Stimulated activated CD8-positive, alpha-beta memory T cell treated with anti-CD3 and anti-CD28 coated beads, Interleukin-7, amount 100 ng/mL, for 24 hours (primary cell): ENCODE results near the gene COL5A1.
"Not testable (repeated sequence)": the region's sequence is repeated elsewhere in the genome, so short reads cannot be mapped to it uniquely, and the experiment has no call there.

Experiments used
- DNase-seq: peaks from one replicate; pipeline ENCODE4 v3.0.0-alpha.2; 2020; ENCODE audit warnings: low read depth

COL5A1 gene

GRCh38 chr9:134678666-134679443 lies 37.3 kb downstream of the COL5A1 start:
- no peak for DNase-seq

GRCh38 chr9:134679616-134680392 lies 38.2 kb downstream of the COL5A1 start:
- DNase-seq = no peak

GRCh38 chr9:134680393-134681060 lies 38.9 kb downstream of the COL5A1 start:
- DNase-seq = no peak

- no peak for DNase-seq
Measured at GRCh38 chr9:134681061-134681661, 39.6 kb downstream of the COL5A1 start.

GRCh38 chr9:134682026-134682425 lies 40.4 kb downstream of the COL5A1 start:
- DNase-seq = no peak

GRCh38 chr9:134682651-134683364 lies 41.2 kb downstream of the COL5A1 start:
- DNase-seq = no peak

- no peak for DNase-seq
Measured at GRCh38 chr9:134683714-134684374, 42.2 kb downstream of the COL5A1 start.

- no peak for DNase-seq
Measured at GRCh38 chr9:134684375-134684723, 42.7 kb downstream of the COL5A1 start.

GRCh38 chr9:134684941-134685340 lies 43.3 kb downstream of the COL5A1 start:
- not testable (repeated sequence) for DNase-seq

- no peak for DNase-seq
Measured at GRCh38 chr9:134685784-134686183, 44.2 kb downstream of the COL5A1 start.

GRCh38 chr9:134686896-134687295 lies 45.3 kb downstream of the COL5A1 start:
- DNase-seq = no peak

- no peak for DNase-seq
Measured at GRCh38 chr9:134687556-134687955, 46.0 kb downstream of the COL5A1 start.

- no peak for DNase-seq
Measured at GRCh38 chr9:134688231-134688630, 46.6 kb downstream of the COL5A1 start.

GRCh38 chr9:134688661-134689320 lies 47.2 kb downstream of the COL5A1 start:
- DNase-seq = no peak

- no peak for DNase-seq
Measured at GRCh38 chr9:134689321-134690181, 47.9 kb downstream of the COL5A1 start.

GRCh38 chr9:134690301-134690751 lies 48.7 kb downstream of the COL5A1 start:
- DNase-seq = no peak

GRCh38 chr9:134690946-134691694 lies 49.5 kb downstream of the COL5A1 start:
- DNase-seq = no peak

GRCh38 chr9:134691695-134692572 lies 50.3 kb downstream of the COL5A1 start:
- DNase-seq = no peak
